HepG2 (cell line): Measurements from ENCODE around the gene ATP5F1A. TPM values are rescaled to one million over a fixed set of nuclear protein-coding genes. Genes with fewer than 3 reads are reported as not detected.

ENCODE experiments used
- AGO1 ChIP-seq: fragments of 200-400 bp; formaldehyde crosslinking; IDR thresholded peaks from 2 replicates; pipeline ENCODE4 v1.6.1; 2017; ENCODE audit warnings: mild to moderate bottlenecking, low read depth, low read length, moderate library complexity; ENCODE audit not compliant: poor library complexity, severe bottlenecking
- ATF7-NPFF ChIP-seq: sonication (generic); formaldehyde crosslinking; IDR thresholded peaks from 2 replicates; pipeline ENCODE4 v1.8.1; 2023; ENCODE audit warnings: mild to moderate bottlenecking, low read depth, missing genetic modification reagents, moderate library complexity
- CENPX ChIP-seq: sonication (generic); formaldehyde crosslinking; IDR thresholded peaks from 2 replicates; pipeline ENCODE4 v1.9.0; 2021; ENCODE audit warnings: mild to moderate bottlenecking, missing genetic modification reagents, moderate library complexity
- KAT7 ChIP-seq: IDR thresholded peaks from 2 replicates; pipeline ENCODE4 v1.6.1; 2018; ENCODE audit warnings: borderline replicate concordance, missing compliant biosample characterization
- KLF16 ChIP-seq, 2 experiments: sonication (generic) in 1 of 2; formaldehyde crosslinking in 1 of 2; IDR thresholded peaks; 2 replicates each; pipeline versions ENCODE4 v1.6.1 to v1.8.0; 2016 to 2023; ENCODE audit warnings: missing genetic modification reagents in 2 of 2, missing compliant biosample characterization in 1 of 2
- MEIS2 ChIP-seq: sonication (generic); formaldehyde crosslinking; IDR thresholded peaks from 2 replicates; pipeline ENCODE4 v1.9.0; 2021; ENCODE audit warnings: mild to moderate bottlenecking, missing genetic modification reagents
- MIER2 ChIP-seq: IDR thresholded peaks from 2 replicates; pipeline ENCODE4 v1.6.1; 2016; ENCODE audit warnings: missing biosample characterization, missing genetic modification reagents
- NCOA5 ChIP-seq: sonication (generic); formaldehyde crosslinking; IDR thresholded peaks from 2 replicates; pipeline ENCODE4 v1.4.0; 2020; ENCODE audit warnings: missing genetic modification reagents
- RAD51 ChIP-seq: fragments of 450-650 bp; IDR thresholded peaks from 2 replicates; pipeline ENCODE4 v1.6.1; 2016; ENCODE audit warnings: borderline replicate concordance
- RNF2 ChIP-seq: fragments of 450-650 bp; conservative IDR thresholded peaks from 2 replicates; pipeline ENCODE4 v1.6.1; 2016; ENCODE audit warnings: low read depth
- SNAI1 ChIP-seq: sonication (generic); formaldehyde crosslinking; IDR thresholded peaks from 2 replicates; pipeline ENCODE4 v1.5.0; 2020; ENCODE audit warnings: mild to moderate bottlenecking, missing genetic modification reagents, borderline replicate concordance
- SRF ChIP-seq: IDR thresholded peaks from 2 replicates; pipeline ENCODE4 v1.6.1; 2011; ENCODE audit warnings: mild to moderate bottlenecking, low read depth, low read length, moderate library complexity
- ZNF335 ChIP-seq: sonication (generic); formaldehyde crosslinking; IDR thresholded peaks from 2 replicates; pipeline ENCODE4 v1.4.0; 2020; ENCODE audit warnings: missing genetic modification reagents
- ZNF431 ChIP-seq: sonication (generic); formaldehyde crosslinking; IDR thresholded peaks from 2 replicates; pipeline ENCODE4 v1.9.0; 2022; ENCODE audit warnings: missing genetic modification reagents, low read depth, mild to moderate bottlenecking, borderline replicate concordance
- ZNF543 ChIP-seq: sonication (generic); formaldehyde crosslinking; IDR thresholded peaks from 2 replicates; pipeline ENCODE4 v1.4.0; 2020; ENCODE audit warnings: mild to moderate bottlenecking, missing genetic modification reagents
- ZNF570 ChIP-seq: sonication (generic); formaldehyde crosslinking; IDR thresholded peaks from 2 replicates; pipeline ENCODE4 v1.4.0; 2020; ENCODE audit warnings: mild to moderate bottlenecking, missing genetic modification reagents, borderline replicate concordance
- ZNF747 ChIP-seq: sonication (generic); formaldehyde crosslinking; IDR thresholded peaks from 2 replicates; pipeline ENCODE4 v1.8.1; 2023; ENCODE audit warnings: missing genetic modification reagents, mild to moderate bottlenecking, borderline replicate concordance
- ZZZ3 ChIP-seq: sonication (generic); formaldehyde crosslinking; IDR thresholded peaks from 2 replicates; pipeline ENCODE4 v1.4.0; 2020; ENCODE audit warnings: missing genetic modification reagents, mild to moderate bottlenecking, borderline replicate concordance
- polyA plus RNA-seq, 8 experiments: library from polyadenylated mRNA; depleted of rRNA in 3 of 8; stranded (reverse) in 7 of 8; unstranded in 1 of 8; fragments of >200 nt; fragmentation: Illumina TruSeq in 4 of 8; extraction: Trizol in 4 of 8; gene quantifications; 2 replicates each; pipeline versions ENCODE4 v1.2.1 to v1.2.3, GENCODE V29; 2011 to 2016; ENCODE audit warnings: low read depth in 4 of 8, missing spikeins in 1 of 8, mixed read lengths in 1 of 8; ENCODE audit not compliant: insufficient read depth in 1 of 8
- total RNA-seq, 5 experiments: library from RNA; depleted of rRNA; stranded (reverse); fragments of >200 nt; fragmentation: Illumina TruSeq; extraction: Trizol; gene quantifications; 2 replicates each; pipeline ENCODE4 v1.2.3, GENCODE V29; 2016; ENCODE audit warnings: low read depth in 1 of 5
- TF ChIP-seq, protein P1 (sequence below): sonication (generic); formaldehyde crosslinking; IDR thresholded peaks from 2 replicates; pipeline ENCODE4 v1.9.0; 2022; ENCODE audit warnings: missing genetic modification reagents, mild to moderate bottlenecking, borderline replicate concordance
- TF ChIP-seq, protein P2 (sequence below): IDR thresholded peaks from 2 replicates; pipeline ENCODE4 v1.6.1; 2016
- TF ChIP-seq, protein P3 (sequence below): sonication (generic); formaldehyde crosslinking; IDR thresholded peaks from 2 replicates; pipeline ENCODE4 v1.4.0; 2020; ENCODE audit warnings: missing genetic modification reagents, borderline replicate concordance
- TF ChIP-seq, protein P4 (sequence below): sonication (generic); formaldehyde crosslinking; conservative IDR thresholded peaks from 2 replicates; pipeline ENCODE4 v1.8.0; 2022; ENCODE audit warnings: missing genetic modification reagents

ATP5F1A gene
- total and polyA plus RNA-seq, 2 of the 13 experiments (the other 11 are each of a cell fraction or from before 2014, with no cell fraction given): 459 to 922 TPM

DNA sequence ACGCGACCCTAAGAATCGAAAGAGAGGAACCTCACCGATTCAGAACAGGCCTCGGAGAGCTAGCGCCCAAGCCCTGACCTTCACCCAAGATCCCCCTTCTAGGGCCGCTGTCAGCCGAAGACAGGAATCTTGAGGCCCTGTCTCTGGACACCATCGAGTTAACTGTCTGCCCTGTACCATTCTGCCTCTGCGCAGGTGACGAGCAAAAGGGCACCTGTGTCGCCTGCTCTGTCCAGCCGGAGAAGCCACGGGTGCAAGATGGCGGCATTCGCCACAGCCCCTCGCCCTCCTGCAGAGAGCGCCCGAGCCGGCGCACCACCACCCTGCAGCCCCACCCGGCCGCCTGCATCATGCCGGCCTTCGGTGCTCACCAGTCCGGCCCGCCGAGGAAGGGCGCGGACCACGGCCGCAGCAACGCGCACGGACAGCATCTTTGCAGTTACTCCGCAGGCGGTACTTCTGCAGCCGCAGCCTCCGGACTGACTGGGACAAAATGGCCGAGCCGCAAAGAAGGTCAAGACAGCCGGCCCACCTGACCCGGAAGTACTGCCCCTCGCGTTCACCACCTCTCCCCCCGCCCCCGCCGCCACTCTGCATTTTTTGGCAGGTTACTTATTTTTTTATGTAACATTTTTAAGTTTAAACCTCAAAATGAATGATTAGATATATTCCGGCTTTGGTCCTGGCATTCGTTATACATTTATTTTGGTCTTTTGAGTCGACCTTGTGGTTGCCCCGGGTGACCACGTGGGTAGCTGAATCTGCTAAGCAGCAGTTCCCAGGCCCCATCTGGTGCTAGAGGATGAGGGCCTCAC lies at the start of gene ATP5F1A (continued):
- peak; percentile 78; the same call in 1 of the 2 replicates for TF ChIP-seq SNAI1 (CRISPR knock-in tag)
- TF ChIP-seq ZNF431 (CRISPR knock-in tag): no peak
- no peak for TF ChIP-seq RAD51
- TF ChIP-seq ZNF543 (CRISPR knock-in tag): peak; percentile 39; the same call in 1 of the 2 replicates
- peak; percentile 29; the same call in 1 of the 2 replicates for TF ChIP-seq ZZZ3 (CRISPR knock-in tag)
- TF ChIP-seq ZNF335 (CRISPR knock-in tag): no peak
- peak; percentile 67 for TF ChIP-seq ATF7-NPFF (CRISPR knock-in tag)
- TF ChIP-seq RNF2: peak; percentile 78; the same call in 1 of the 2 replicates
- TF ChIP-seq MIER2 (CRISPR knock-in tag): peak; percentile 22; the same call in 1 of the 2 replicates
- TF ChIP-seq, protein P1, sequence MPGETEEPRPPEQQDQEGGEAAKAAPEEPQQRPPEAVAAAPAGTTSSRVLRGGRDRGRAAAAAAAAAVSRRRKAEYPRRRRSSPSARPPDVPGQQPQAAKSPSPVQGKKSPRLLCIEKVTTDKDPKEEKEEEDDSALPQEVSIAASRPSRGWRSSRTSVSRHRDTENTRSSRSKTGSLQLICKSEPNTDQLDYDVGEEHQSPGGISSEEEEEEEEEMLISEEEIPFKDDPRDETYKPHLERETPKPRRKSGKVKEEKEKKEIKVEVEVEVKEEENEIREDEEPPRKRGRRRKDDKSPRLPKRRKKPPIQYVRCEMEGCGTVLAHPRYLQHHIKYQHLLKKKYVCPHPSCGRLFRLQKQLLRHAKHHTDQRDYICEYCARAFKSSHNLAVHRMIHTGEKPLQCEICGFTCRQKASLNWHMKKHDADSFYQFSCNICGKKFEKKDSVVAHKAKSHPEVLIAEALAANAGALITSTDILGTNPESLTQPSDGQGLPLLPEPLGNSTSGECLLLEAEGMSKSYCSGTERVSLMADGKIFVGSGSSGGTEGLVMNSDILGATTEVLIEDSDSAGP: peak; percentile 91; the same call in 1 of the 2 replicates
- TF ChIP-seq SRF: no peak
- TF ChIP-seq KLF16 (CRISPR knock-in tag; IDR thresholded peaks at IDR 0.05): peak in 1 of 2 experiments; percentile 61; a peak in 1 of 4 replicates
- peak; percentile 64; the same call in 1 of the 2 replicates for TF ChIP-seq KAT7 (CRISPR knock-in tag)
- TF ChIP-seq, protein P2, sequence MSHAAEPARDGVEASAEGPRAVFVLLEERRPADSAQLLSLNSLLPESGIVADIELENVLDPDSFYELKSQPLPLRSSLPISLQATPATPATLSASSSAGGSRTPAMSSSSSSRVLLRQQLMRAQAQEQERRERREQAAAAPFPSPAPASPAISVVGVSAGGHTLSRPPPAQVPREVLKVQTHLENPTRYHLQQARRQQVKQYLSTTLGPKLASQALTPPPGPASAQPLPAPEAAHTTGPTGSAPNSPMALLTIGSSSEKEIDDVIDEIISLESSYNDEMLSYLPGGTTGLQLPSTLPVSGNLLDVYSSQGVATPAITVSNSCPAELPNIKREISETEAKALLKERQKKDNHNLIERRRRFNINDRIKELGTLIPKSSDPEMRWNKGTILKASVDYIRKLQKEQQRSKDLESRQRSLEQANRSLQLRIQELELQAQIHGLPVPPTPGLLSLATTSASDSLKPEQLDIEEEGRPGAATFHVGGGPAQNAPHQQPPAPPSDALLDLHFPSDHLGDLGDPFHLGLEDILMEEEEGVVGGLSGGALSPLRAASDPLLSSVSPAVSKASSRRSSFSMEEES (CRISPR knock-in tag): peak; percentile 28; the same call in 1 of the 2 replicates
- no peak for TF ChIP-seq ZNF570 (CRISPR knock-in tag)
- TF ChIP-seq, protein P3, sequence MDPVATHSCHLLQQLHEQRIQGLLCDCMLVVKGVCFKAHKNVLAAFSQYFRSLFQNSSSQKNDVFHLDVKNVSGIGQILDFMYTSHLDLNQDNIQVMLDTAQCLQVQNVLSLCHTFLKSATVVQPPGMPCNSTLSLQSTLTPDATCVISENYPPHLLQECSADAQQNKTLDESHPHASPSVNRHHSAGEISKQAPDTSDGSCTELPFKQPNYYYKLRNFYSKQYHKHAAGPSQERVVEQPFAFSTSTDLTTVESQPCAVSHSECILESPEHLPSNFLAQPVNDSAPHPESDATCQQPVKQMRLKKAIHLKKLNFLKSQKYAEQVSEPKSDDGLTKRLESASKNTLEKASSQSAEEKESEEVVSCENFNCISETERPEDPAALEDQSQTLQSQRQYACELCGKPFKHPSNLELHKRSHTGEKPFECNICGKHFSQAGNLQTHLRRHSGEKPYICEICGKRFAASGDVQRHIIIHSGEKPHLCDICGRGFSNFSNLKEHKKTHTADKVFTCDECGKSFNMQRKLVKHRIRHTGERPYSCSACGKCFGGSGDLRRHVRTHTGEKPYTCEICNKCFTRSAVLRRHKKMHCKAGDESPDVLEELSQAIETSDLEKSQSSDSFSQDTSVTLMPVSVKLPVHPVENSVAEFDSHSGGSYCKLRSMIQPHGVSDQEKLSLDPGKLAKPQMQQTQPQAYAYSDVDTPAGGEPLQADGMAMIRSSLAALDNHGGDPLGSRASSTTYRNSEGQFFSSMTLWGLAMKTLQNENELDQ: no peak
- peak; percentile 60; the same call in 1 of the 2 replicates for TF ChIP-seq ZNF747 (CRISPR knock-in tag)
- TF ChIP-seq AGO1: peak; percentile 41
- TF ChIP-seq NCOA5 (CRISPR knock-in tag): no peak
- TF ChIP-seq MEIS2: peak; percentile 67; the same call in 1 of the 2 replicates
- no peak for TF ChIP-seq CENPX (CRISPR knock-in tag)
- TF ChIP-seq, protein P4, sequence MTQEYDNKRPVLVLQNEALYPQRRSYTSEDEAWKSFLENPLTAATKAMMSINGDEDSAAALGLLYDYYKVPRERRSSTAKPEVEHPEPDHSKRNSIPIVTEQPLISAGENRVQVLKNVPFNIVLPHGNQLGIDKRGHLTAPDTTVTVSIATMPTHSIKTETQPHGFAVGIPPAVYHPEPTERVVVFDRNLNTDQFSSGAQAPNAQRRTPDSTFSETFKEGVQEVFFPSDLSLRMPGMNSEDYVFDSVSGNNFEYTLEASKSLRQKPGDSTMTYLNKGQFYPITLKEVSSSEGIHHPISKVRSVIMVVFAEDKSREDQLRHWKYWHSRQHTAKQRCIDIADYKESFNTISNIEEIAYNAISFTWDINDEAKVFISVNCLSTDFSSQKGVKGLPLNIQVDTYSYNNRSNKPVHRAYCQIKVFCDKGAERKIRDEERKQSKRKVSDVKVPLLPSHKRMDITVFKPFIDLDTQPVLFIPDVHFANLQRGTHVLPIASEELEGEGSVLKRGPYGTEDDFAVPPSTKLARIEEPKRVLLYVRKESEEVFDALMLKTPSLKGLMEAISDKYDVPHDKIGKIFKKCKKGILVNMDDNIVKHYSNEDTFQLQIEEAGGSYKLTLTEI (CRISPR knock-in tag): no peak
